ENCODE results near the gene BST1. TPM values are rescaled to one million over a fixed set of nuclear protein-coding genes. Genes with fewer than 3 reads are reported as not detected.

Gene BST1
- total RNA-seq, 2 experiments from 2014 or later, result 0.60 to 0.71 TPM

- DNase-seq, result no peak
- ATAC-seq, result no peak
- ChIA-PET POLR2A (no interaction called here), CTCF (interaction anchor here (1.0 to 1.4 kb wide), 2 partner anchors 14 to 128 kb away, joined by 3 read pairs; no protein-coding TSS in a partner anchor)
- no peak overlapping the region for H3K27ac Mint-ChIP-seq
- no peak overlapping the region for H3K4me3 Mint-ChIP-seq
- no peaks in the 10 kb centered on the region for H3K9me3 Mint-ChIP-seq (ENCODE audit: insufficient read depth)
- peaks cover 33% of the 10 kb centered on the region for H3K4me1 Mint-ChIP-seq (ENCODE audit: low read depth)
- no peaks in the 10 kb centered on the region for H3K27me3 Mint-ChIP-seq (ENCODE audit: low read depth)
- H3K36me3 Mint-ChIP-seq (ENCODE audit: low read depth), result peaks cover 32% of the 10 kb centered on the region
These were observed 25.3 kb upstream of the BST1 start for GRCh38 chr4:15677507-15677988.

DNA sequence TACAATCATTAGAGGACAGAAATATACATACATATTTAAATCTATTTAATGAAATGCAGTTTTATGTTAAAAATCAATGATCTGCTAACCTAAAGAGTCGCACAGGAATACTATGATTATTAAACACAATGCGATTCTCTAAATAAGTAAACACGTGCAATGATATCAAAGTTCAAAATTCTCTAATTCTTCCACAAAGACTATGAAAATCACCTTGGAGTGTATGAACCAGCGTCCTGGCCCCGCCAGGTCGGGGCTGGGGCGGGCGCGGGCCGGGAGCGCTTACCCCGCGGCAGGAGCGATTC is 21.8 kb upstream of the BST1 start:
- Mint-ChIP-seq H3K4me3 (peak overlapping the region; percentile 99), H3K4me1 (ENCODE audit: low read depth) (peaks cover 39% of the 10 kb centered on the region), H3K36me3 (ENCODE audit: low read depth) (peaks cover 39% of the 10 kb centered on the region), H3K27me3 (ENCODE audit: low read depth) (no peaks in the 10 kb centered on the region), H3K9me3 (ENCODE audit: insufficient read depth) (no peaks in the 10 kb centered on the region), H3K27ac (peak overlapping the region; percentile 97)
- ATAC-seq (no peak), DNase-seq (no peak)
- CTCF ChIA-PET, result interaction anchor here (0.6 to 2.0 kb wide), 4 partner anchors 8 to 224 kb away, joined by 3 to 7 read pairs (median 4); no protein-coding TSS in a partner anchor
- POLR2A ChIA-PET, result interaction anchor here (0.6 to 3.1 kb wide), 7 partner anchors 9 to 678 kb away, joined by 3 to 13 read pairs (median 4); partner anchors contain the start of genes CPEB2 and FBXL5

GRCh38 chr4:15681372-15682241 is 21.3 kb upstream of the BST1 start, which contains the start of gene FAM200B:
FAM200B (plus strand) TSS chr4:15681827; CDS start chr4:15686978, 5,151 bp downstream.
- peaks cover 39% of the 10 kb centered on the region for H3K36me3 Mint-ChIP-seq (ENCODE audit: low read depth)
- POLR2A ChIA-PET, result interaction anchor here (0.6 to 3.1 kb wide), 11 partner anchors 9 to 679 kb away, joined by 3 to 13 read pairs (median 4); partner anchors contain the start of genes CPEB2 and FBXL5
- H3K4me3 Mint-ChIP-seq, result peak within 1 kb of the TSS; percentile 99
- CTCF ChIA-PET, result interaction anchor here (1.0 to 2.0 kb wide), 10 partner anchors 9 to 320 kb away, joined by 3 to 9 read pairs (median 4); no protein-coding TSS in a partner anchor
- no peaks in the 10 kb centered on the region for H3K9me3 Mint-ChIP-seq (ENCODE audit: insufficient read depth)
- DNase-seq (peak; percentile 99), ATAC-seq (peak; percentile 99)
- peaks cover 35% of the 10 kb centered on the region for H3K4me1 Mint-ChIP-seq (ENCODE audit: low read depth)
- peak within 1 kb of the TSS; percentile 97 for H3K27ac Mint-ChIP-seq
- H3K27me3 Mint-ChIP-seq (ENCODE audit: low read depth), result no peaks in the 10 kb centered on the region

- H3K36me3 Mint-ChIP-seq (ENCODE audit: low read depth), result peaks cover 45% of the 10 kb centered on the region
- ATAC-seq (no peak), DNase-seq (no peak)
- peak overlapping the region; percentile 99 for H3K4me3 Mint-ChIP-seq
- H3K9me3 Mint-ChIP-seq (ENCODE audit: insufficient read depth), result no peaks in the 10 kb centered on the region
- peak overlapping the region; percentile 97 for H3K27ac Mint-ChIP-seq
- POLR2A ChIA-PET, result interaction anchor here (0.7 to 3.1 kb wide), 8 partner anchors 27 to 680 kb away, joined by 3 to 13 read pairs (median 4); partner anchors contain the start of genes CPEB2 and FBXL5
- H3K4me1 Mint-ChIP-seq (ENCODE audit: low read depth), result peaks cover 33% of the 10 kb centered on the region
- CTCF ChIA-PET, result interaction anchor here (1.0 to 2.0 kb wide), 8 partner anchors 10 to 319 kb away, joined by 3 to 9 read pairs (median 4); no protein-coding TSS in a partner anchor
- no peaks in the 10 kb centered on the region for H3K27me3 Mint-ChIP-seq (ENCODE audit: low read depth)
These were observed 20.4 kb upstream of the BST1 start for GRCh38 chr4:15682242-15683142.

GRCh38 chr4:15683143-15683495 is 19.7 kb upstream of the BST1 start:
- POLR2A ChIA-PET, result interaction anchor here (0.7 to 1.8 kb wide), 3 partner anchors 29 to 135 kb away, joined by 3 to 10 read pairs (median 3); no protein-coding TSS in a partner anchor
- no peak overlapping the region for H3K27ac Mint-ChIP-seq
- ATAC-seq, result no peak

GRCh38 chr4:15684498-15684897 is 18.4 kb upstream of the BST1 start:
- Mint-ChIP-seq H3K9me3 (ENCODE audit: insufficient read depth) (no peaks in the 10 kb centered on the region), H3K36me3 (ENCODE audit: low read depth) (peaks cover 43% of the 10 kb centered on the region), H3K27me3 (ENCODE audit: low read depth) (no peaks in the 10 kb centered on the region), H3K4me1 (ENCODE audit: low read depth) (peaks cover 23% of the 10 kb centered on the region), H3K4me3 (no peak overlapping the region), H3K27ac (no peak overlapping the region)
- ChIA-PET POLR2A (no interaction called here), CTCF (interaction anchor here (1.0 to 1.5 kb wide), 2 partner anchors 10 to 121 kb away, joined by 3 to 4 read pairs; no protein-coding TSS in a partner anchor)
- ATAC-seq, result no peak
- no peak for DNase-seq

More at GRCh38 chr4:15683143-15683495, 19.7 kb upstream of the BST1 start:
- H3K36me3 Mint-ChIP-seq (ENCODE audit: low read depth), result peaks cover 43% of the 10 kb centered on the region
- peaks cover 29% of the 10 kb centered on the region for H3K4me1 Mint-ChIP-seq (ENCODE audit: low read depth)
- CTCF ChIA-PET, result interaction anchor here (1.3 to 1.8 kb wide), 3 partner anchors 30 to 74 kb away, joined by 4 to 9 read pairs (median 4); no protein-coding TSS in a partner anchor
- DNase-seq, result no peak
- H3K4me3 Mint-ChIP-seq, result peak overlapping the region; percentile 0
- H3K9me3 Mint-ChIP-seq (ENCODE audit: insufficient read depth), result no peaks in the 10 kb centered on the region
- no peaks in the 10 kb centered on the region for H3K27me3 Mint-ChIP-seq (ENCODE audit: low read depth)

- Mint-ChIP-seq H3K36me3 (ENCODE audit: low read depth) (peaks cover 30% of the 10 kb centered on the region), H3K4me3 (no peak overlapping the region), H3K27me3 (ENCODE audit: low read depth) (no peaks in the 10 kb centered on the region), H3K4me1 (ENCODE audit: low read depth) (peaks cover 7% of the 10 kb centered on the region), H3K27ac (no peak overlapping the region), H3K9me3 (ENCODE audit: insufficient read depth) (no peaks in the 10 kb centered on the region)
- ChIA-PET POLR2A (no interaction called here), CTCF (interaction anchor here (0.9 kb wide), 1 partner anchor 194 kb away, joined by 4 read pairs; no protein-coding TSS in a partner anchor)
- DNase-seq (no peak), ATAC-seq (no peak)
These were observed 14.8 kb upstream of the BST1 start for GRCh38 chr4:15688051-15688450.

DNA sequence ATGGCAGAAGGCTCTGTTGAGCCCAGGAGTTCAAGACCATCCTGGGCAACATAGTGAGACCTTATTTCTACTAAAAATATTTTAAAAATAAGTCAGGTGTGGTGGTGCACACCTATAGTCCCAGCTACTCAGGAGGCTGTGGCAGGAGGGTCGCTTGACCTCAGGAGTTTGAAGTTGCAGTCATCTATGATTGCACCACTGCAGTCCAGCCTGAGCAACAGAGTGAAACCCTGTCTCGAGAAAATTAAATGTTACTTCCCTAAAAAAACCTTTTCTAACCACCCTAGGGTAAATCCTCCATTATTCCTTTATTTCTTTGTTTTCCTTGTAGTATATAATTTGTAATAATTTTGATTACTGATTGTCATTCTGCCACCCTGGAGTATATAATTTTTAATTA is 13.3 kb upstream of the BST1 start:
- peaks cover 2% of the 10 kb centered on the region for H3K27me3 Mint-ChIP-seq (ENCODE audit: low read depth)
- ATAC-seq (no peak), DNase-seq (no peak)
- no peak overlapping the region for H3K4me3 Mint-ChIP-seq
- no peaks in the 10 kb centered on the region for H3K9me3 Mint-ChIP-seq (ENCODE audit: insufficient read depth)
- H3K36me3 Mint-ChIP-seq (ENCODE audit: low read depth), result peaks cover 27% of the 10 kb centered on the region
- no peak overlapping the region for H3K27ac Mint-ChIP-seq
- POLR2A ChIA-PET, result no interaction called here
- no peaks in the 10 kb centered on the region for H3K4me1 Mint-ChIP-seq (ENCODE audit: low read depth)
- CTCF ChIA-PET, result no interaction called here

GRCh38 chr4:15690020-15690809 is 12.7 kb upstream of the BST1 start:
- ChIA-PET CTCF (no interaction called here), POLR2A (no interaction called here)
- ATAC-seq (no peak), DNase-seq (no peak)
- Mint-ChIP-seq H3K27ac (no peak overlapping the region), H3K4me3 (no peak overlapping the region), H3K9me3 (ENCODE audit: insufficient read depth) (no peaks in the 10 kb centered on the region), H3K4me1 (ENCODE audit: low read depth) (no peaks in the 10 kb centered on the region), H3K27me3 (ENCODE audit: low read depth) (peaks cover 2% of the 10 kb centered on the region), H3K36me3 (ENCODE audit: low read depth) (peaks cover 22% of the 10 kb centered on the region)

- no peak overlapping the region for H3K27ac Mint-ChIP-seq
- DNase-seq (no peak), ATAC-seq (no peak)
- ChIA-PET POLR2A (no interaction called here), CTCF (interaction anchor here (1.7 kb wide), 1 partner anchor 9 kb away, joined by 7 read pairs; the partner anchor contains the start of gene FAM200B)
- H3K36me3 Mint-ChIP-seq (ENCODE audit: low read depth), result peaks cover 12% of the 10 kb centered on the region
- no peaks in the 10 kb centered on the region for H3K4me1 Mint-ChIP-seq (ENCODE audit: low read depth)
- no peaks in the 10 kb centered on the region for H3K9me3 Mint-ChIP-seq (ENCODE audit: insufficient read depth)
- H3K4me3 Mint-ChIP-seq, result no peak overlapping the region
- peaks cover 2% of the 10 kb centered on the region for H3K27me3 Mint-ChIP-seq (ENCODE audit: low read depth)
These were observed 11.3 kb upstream of the BST1 start for GRCh38 chr4:15691346-15692135.

Data from activated CD8-positive, alpha-beta T cell treated with anti-CD3 and anti-CD28 coated beads, Interleukin-2, amount 10 ng/mL, durations not matched to agents 7 days and 5 days (primary cell).